HTERT RPE-1 (cell line): ENCODE results near the gene SOST.

ENCODE experiments used
- in situ Hi-C: fragments of 300-500 bp; cut with MboI; formaldehyde crosslinking; loops from 4 replicates; pipeline ENCODE4 v1.14.3; 2020; ENCODE audit warnings: low sequenced_read_pairs

The SOST gene

DNA sequence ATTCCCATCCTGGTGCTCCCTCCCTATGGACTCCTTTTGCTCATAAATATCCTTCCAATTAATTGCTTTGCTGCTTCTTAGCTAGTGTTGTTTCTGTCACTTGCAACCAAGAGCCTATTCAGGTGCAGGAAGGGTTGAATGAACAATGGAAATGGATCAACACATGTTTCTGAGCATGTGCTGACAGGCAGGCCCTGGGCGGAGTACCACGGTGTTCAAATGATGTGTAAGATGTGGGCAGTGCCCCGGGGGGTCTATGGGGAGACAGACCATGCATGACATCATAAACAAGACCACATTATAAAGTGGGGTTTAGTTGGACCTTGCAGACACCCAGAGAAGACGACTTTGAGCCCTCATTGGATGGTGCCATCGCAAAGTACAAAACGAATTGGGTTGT lies 48.5 kb downstream of the SOST start:
- in situ Hi-C loops = no loop called here

DNA sequence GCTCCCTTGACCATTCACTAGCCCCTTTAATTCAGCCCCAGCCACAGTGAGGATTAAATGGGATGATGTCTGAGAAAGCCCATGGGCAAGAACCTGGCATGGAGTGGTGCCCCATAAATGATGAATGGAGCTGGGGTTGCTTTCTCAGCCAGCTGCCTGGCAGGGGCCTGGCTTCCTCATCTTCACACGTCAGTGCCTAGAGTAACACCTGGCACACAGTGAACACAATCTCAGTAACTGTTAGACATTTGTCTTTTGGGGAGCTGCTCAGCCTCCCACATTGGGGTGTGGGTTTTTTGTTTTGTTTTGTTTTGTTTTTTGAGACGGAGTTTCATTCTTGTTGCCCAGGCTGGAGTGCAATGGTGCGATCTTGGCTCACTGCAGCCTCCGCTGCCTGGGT lies 49.4 kb downstream of the SOST start:
- in situ Hi-C loops = no loop called here

DNA sequence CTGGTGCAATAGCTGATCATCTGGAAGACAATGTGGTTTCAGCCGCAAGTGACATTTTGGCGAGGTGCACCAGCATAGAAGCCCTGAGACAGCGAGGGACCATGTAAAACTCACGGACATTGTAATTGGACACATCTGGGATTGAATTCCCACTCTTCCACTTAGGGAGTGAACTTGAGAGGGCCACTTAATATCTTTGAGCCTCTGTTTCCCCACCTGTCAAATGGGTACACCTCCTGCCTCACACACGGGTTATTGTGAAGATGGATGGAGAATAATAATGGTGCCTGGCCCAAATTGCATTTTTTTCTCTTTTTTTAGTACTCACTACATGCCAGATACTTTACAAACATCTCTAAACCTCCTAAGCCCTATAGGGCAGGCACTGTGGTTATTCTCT lies 51.4 kb downstream of the SOST start:
- in situ Hi-C loops = no loop called here

DNA sequence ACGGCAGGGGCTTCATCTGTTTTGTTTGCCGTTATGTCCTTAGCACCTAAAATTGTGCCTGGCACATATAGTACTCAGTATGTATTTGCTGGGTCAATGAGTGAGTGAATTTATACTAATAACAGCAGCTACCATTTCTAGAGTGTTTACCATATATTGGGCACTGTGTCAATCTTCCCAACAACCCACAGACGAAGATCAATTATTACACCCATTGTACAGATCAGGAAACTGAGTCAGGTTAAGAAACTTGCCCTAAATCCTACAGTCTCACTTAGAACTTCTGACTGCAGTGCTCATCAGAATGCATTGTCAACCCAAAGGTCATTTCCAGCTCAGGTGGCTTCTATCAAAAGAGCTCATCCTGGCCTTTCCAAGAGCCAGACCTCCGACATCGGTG lies 52.4 kb downstream of the SOST start:
- in situ Hi-C loops = no loop called here
